IPS-18c (cell line): Measurements from ENCODE around the gene MVB12B.

Experiments
- H3K4me3 ChIP-seq: 2 replicates; pipeline ENCODE4 v1.7.0; 2013; ENCODE audit warnings: low read depth, mild to moderate bottlenecking, low read length, moderate library complexity; ENCODE audit not compliant: insufficient read depth
- H3K9me3 ChIP-seq: one replicate; pipeline ENCODE4 v1.6.1; 2013; ENCODE audit warnings: mild to moderate bottlenecking, low read length, moderate library complexity; ENCODE audit not compliant: control insufficient read depth, insufficient read depth

Gene MVB12B

GRCh38 chr9:126420643-126421564, 94.3 kb downstream of the MVB12B start:
- no peak overlapping the region for H3K4me3 ChIP-seq
- no peaks in the 10 kb centered on the region for H3K9me3 ChIP-seq

DNA sequence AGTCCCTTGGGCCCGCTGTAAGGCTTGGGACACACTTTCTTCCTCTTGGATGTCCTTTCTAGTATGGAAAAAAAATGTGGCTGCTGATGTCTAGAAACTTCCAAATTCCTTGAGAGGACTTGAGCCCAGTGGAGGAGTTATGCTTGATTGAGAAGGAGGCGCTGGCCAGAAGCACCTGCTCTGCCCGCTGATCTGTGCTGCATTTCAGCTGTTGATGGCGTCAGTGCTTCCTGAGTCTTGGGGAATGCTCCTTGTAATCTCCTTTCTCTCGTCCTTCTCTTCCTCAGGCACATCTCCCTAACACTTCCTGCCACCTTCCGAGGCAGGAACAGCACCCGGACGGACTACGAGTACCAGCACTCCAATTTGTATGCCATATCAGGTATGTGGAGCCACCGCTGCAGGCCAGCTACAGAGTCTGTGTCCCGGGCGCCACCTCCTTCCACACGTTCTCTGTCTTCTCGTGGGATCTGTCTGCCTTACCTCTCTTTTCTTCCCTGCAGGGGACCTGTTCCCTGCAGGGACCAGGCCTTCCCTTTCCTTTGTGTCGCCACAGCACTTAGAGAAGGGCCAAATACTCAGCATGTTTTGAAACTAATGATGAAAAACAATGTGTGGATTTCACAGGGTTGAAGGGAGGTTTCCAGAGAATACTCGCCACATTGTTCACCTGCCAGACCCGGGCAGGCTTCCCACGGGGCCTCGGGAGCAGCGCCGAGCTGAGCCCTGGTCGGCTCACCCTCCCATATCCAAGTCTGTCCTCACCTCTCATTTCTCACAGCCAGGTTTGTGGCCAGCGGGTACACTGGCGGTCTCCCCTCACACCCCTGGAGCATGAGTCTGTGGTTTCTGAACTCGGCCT, 95.2 kb downstream of the MVB12B start:
- Histone ChIP-seq H3K9me3 (no peaks in the 10 kb centered on the region), H3K4me3 (no peak overlapping the region)

GRCh38 chr9:126423142-126423915, 96.7 kb downstream of the MVB12B start:
- Histone ChIP-seq H3K9me3 (no peaks in the 10 kb centered on the region), H3K4me3 (no peak overlapping the region)

DNA sequence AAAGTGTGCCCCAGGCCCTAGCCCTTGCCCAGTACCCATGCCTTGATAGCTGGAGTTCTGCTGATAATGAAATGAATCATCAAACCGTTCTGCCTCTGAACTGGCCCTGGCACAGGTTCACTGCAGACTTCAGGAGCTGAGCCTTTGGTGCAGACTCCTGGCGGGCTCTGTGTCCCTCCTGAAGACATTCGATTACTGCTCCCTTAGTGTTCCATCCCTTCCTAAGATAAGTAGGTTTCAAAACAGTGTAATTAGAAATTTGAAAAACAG, 97.2 kb downstream of the MVB12B start:
- Histone ChIP-seq H3K9me3 (no peaks in the 10 kb centered on the region), H3K4me3 (no peak overlapping the region)

GRCh38 chr9:126424511-126424910, 97.9 kb downstream of the MVB12B start:
- Histone ChIP-seq H3K4me3 (no peak overlapping the region), H3K9me3 (no peaks in the 10 kb centered on the region)

- no peaks in the 10 kb centered on the region for H3K9me3 ChIP-seq
- no peak overlapping the region for H3K4me3 ChIP-seq
Measured at GRCh38 chr9:126428534-126429175, 102.0 kb downstream of the MVB12B start.

- H3K4me3 ChIP-seq, result no peak overlapping the region
Measured at GRCh38 chr9:126429190-126429589, 102.6 kb downstream of the MVB12B start.

GRCh38 chr9:126430124-126430523, 103.5 kb downstream of the MVB12B start:
- no peak overlapping the region for H3K4me3 ChIP-seq
- no peaks in the 10 kb centered on the region for H3K9me3 ChIP-seq

More at GRCh38 chr9:126429190-126429589, 102.6 kb downstream of the MVB12B start:
- no peaks in the 10 kb centered on the region for H3K9me3 ChIP-seq

DNA sequence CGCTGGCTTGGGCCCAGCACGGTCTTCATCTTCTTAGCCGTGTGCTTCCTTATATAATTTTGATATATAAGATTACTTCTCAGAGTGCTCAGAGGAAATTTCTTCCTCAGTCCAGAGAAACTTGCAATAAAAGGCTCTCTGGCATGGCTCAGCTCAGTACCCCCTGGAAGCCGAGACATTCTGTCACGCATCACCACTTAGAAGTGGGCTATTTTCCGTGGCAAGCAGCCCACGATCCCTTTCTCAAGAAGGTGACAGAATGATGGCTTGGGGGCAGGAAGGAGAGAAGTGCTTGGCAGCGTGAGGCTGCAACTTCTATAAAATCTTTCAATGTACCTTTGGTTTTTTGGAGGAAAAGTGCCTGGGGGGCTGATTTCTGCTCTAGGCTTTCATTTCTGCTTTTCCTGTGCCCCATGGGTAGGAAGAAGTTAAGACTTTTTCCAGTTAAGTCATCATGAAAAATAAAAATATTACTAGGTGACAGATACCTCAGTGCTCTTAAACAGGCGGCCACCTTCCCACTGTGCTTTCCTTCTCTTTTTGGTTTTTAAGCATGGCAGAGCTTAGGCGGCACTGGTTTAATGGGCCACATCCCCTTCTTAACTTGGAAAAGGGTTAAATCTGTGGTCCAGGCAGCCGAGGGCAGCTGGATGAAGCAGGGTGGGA, 104.6 kb downstream of the MVB12B start:
- no peak overlapping the region for H3K4me3 ChIP-seq
- H3K9me3 ChIP-seq, result no peaks in the 10 kb centered on the region

- Histone ChIP-seq H3K4me3 (no peak overlapping the region), H3K9me3 (no peaks in the 10 kb centered on the region)
Measured at GRCh38 chr9:126432659-126433058, 106.0 kb downstream of the MVB12B start.

DNA sequence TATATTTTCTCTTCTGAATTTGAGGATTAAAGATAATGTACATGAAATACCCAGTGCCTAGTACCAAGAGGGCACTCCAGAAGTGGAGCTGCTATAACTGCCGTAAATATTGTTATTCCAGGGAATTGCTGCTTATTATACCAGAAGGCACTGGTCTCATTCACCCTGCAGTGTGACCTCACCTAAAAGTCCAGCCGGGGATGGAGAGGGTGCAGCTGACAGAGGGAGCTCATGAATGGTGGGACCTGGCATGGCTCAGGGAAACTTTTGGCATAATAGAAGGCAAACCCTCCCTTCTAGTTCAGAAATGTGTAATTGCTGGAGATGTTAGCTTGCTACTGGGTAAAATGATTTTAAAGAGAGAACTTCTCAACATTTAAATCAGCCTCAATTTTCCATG, 108.5 kb downstream of the MVB12B start:
- no peaks in the 10 kb centered on the region for H3K9me3 ChIP-seq
- H3K4me3 ChIP-seq, result no peak overlapping the region

DNA sequence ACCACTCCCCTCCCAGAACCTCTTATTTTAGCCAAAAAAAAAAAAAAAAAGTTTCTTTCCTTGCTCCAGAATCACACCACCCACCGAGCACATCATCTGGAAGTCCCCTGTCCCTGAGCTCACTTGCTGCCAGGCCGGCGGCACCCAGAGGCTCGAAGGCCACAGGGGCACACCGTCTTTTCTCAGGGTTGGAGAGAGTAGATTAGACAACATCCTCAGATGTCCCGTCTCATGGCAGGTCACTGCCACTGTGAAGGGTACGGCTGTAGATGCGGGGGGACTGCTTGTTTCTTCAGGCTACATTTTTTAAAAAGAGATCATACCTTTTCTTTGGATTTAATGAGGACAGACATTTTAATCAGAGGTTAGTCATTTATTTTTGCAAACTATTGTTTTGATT, 109.0 kb downstream of the MVB12B start:
- no peaks in the 10 kb centered on the region for H3K9me3 ChIP-seq

GRCh38 chr9:126436545-126437267, 110.1 kb downstream of the MVB12B start:
- H3K4me3 ChIP-seq, result no peak overlapping the region
- no peaks in the 10 kb centered on the region for H3K9me3 ChIP-seq

More for the DNA sequence above, 109.0 kb downstream of the MVB12B start:
- no peak overlapping the region for H3K4me3 ChIP-seq

DNA sequence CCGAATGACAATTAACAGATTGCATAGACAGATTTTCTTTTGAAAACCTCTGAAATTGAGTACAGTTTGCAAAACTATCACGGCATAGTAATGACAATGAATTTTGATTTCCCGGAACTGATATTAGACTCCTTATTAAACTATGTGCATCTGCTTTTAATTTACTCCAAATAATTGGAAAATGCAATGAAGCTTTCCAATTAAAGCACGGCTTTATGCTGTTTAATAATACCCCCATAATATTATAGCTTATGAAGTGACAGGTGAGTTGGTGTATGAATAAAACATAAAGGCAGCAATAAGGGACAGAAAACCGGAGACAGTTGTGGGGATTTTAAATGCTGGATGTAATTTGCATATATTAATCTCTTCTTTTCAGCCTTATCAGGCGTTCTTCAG, 110.6 kb downstream of the MVB12B start:
- no peak overlapping the region for H3K4me3 ChIP-seq
- H3K9me3 ChIP-seq, result no peaks in the 10 kb centered on the region

GRCh38 chr9:126437701-126438100, 111.1 kb downstream of the MVB12B start:
- Histone ChIP-seq H3K9me3 (no peaks in the 10 kb centered on the region), H3K4me3 (no peak overlapping the region)

GRCh38 chr9:126438741-126439401, 112.2 kb downstream of the MVB12B start:
- no peaks in the 10 kb centered on the region for H3K9me3 ChIP-seq
- H3K4me3 ChIP-seq, result no peak overlapping the region
